K562 (cell line): ENCODE results near the gene CAMK2G. TPM values are rescaled to one million over a fixed set of nuclear protein-coding genes. Genes with fewer than 3 reads are reported as not detected.

Experiments
- ELF1 ChIP-seq: fragments of 200-800 bp; sonication (Bioruptor generic); IDR thresholded peaks from 2 replicates; pipeline ENCODE4 v1.6.1; 2016; ENCODE audit warnings: missing genetic modification characterization, missing compliant biosample characterization
- MXI1 ChIP-seq: IDR thresholded peaks from 2 replicates; pipeline ENCODE4 v1.6.1; 2011; ENCODE audit warnings: low read depth, mild to moderate bottlenecking, improper control_type of control experiment, low read length
- NR4A1 ChIP-seq, 2 experiments: fragments of 250-450 bp in 1 of 2; fragments of 450-650 bp in 1 of 2; sonication (Bioruptor Pico) in 1 of 2; IDR thresholded peaks; 2 replicates each; pipeline versions ENCODE4 v1.4.0 to v1.6.1; 2016 to 2020; ENCODE audit warnings: mild to moderate bottlenecking in 2 of 2, missing compliant biosample characterization in 1 of 2, missing genetic modification characterization in 1 of 2, moderate library complexity in 1 of 2
- PHF20 ChIP-seq: fragments of 450-650 bp; IDR thresholded peaks from 2 replicates; pipeline ENCODE4 v1.6.1; 2018; ENCODE audit not compliant: partially characterized antibody
- PHF8 ChIP-seq: fragments of 200-600 bp; sonication (generic); IDR thresholded peaks from 2 replicates; pipeline ENCODE4 v1.6.1; 2012; ENCODE audit warnings: mixed run types, mild to moderate bottlenecking, inconsistent platforms, low read length, moderate library complexity, borderline replicate concordance
- SETDB1 ChIP-seq: IDR thresholded peaks from one replicate; pipeline ENCODE4 v1.6.1; 2012; ENCODE audit warnings: low read length, control low read depth, inconsistent platforms
- ZBTB49 ChIP-seq: sonication (generic); formaldehyde crosslinking; IDR thresholded peaks from 2 replicates; pipeline ENCODE4 v1.8.0; 2022; ENCODE audit warnings: missing genetic modification reagents, mild to moderate bottlenecking, borderline replicate concordance
- polyA plus RNA-seq, 8 experiments: library from polyadenylated mRNA; depleted of rRNA in 4 of 8; stranded (reverse) in 5 of 8; unstranded in 3 of 8; fragments of >200 nt; fragmentation: Nextera tagmentation in 2 of 8; fragmentation: Illumina TruSeq in 1 of 8; extraction: Ambion mirVana in 2 of 8; extraction: Trizol in 1 of 8; gene quantifications; 2 replicates each; pipeline versions ENCODE4 v1.2.1 to v1.2.3, GENCODE V29; 2011 to 2014; ENCODE audit warnings: inconsistent platforms in 1 of 8, missing spikeins in 1 of 8
- total RNA-seq, 7 experiments: library from RNA; depleted of rRNA in 6 of 7; stranded (reverse); fragments of >200 nt in 6 of 7; fragmentation: Illumina TruSeq in 2 of 7; extraction: Trizol in 2 of 7; gene quantifications; 2 replicates each; pipeline versions ENCODE4 v1.2.1 to v1.2.3, GENCODE V29; 2011 to 2021; ENCODE audit warnings: low replicate concordance in 1 of 7
- TF ChIP-seq, protein P1 (sequence below), 2 experiments: IDR thresholded peaks in 1 of 2; conservative IDR thresholded peaks in 1 of 2; 2 replicates each; pipeline ENCODE4 v1.6.1; 2016; ENCODE audit warnings: low read depth in 2 of 2, mild to moderate bottlenecking in 1 of 2, missing compliant biosample characterization in 1 of 2, missing genetic modification characterization in 1 of 2, moderate library complexity in 1 of 2
- TF ChIP-seq, protein P2 (sequence below): sonication (generic); formaldehyde crosslinking; IDR thresholded peaks from 2 replicates; pipeline ENCODE4 v1.8.0; 2022; ENCODE audit warnings: mild to moderate bottlenecking, low read depth, missing genetic modification reagents
- TF ChIP-seq, protein P3 (sequence below): fragments of 250-450 bp; sonication (Bioruptor Pico); IDR thresholded peaks from 2 replicates; pipeline ENCODE4 v1.8.0; 2021; ENCODE audit warnings: mild to moderate bottlenecking, moderate library complexity
- TF ChIP-seq, protein P4 (sequence below): fragments of 200-800 bp; sonication (Bioruptor generic); IDR thresholded peaks from 2 replicates; pipeline ENCODE4 v1.6.1; 2016; ENCODE audit warnings: missing genetic modification characterization, missing compliant biosample characterization

Gene CAMK2G
- total and polyA plus RNA-seq, 9 of the 15 experiments (the other 6 are each of a cell fraction or from before 2014, with no cell fraction given) = 9.0 to 37.9 (median 32.6) TPM

- TF ChIP-seq ZBTB49 (CRISPR knock-in tag) (no peak), MXI1 (0 out of 2 replicates have a peak, but pooled peaks have one; percentile 61), PHF20 (peak; percentile 30), ELF1 (tag) (peak; percentile 80), NR4A1 (CRISPR knock-in tag; IDR thresholded peaks at IDR 0.05) (no peak), NR4A1 (tag; IDR thresholded peaks at IDR 0.05) (no peak), PHF8 (no peak), SETDB1 (peak; percentile 31)
- TF ChIP-seq, protein P1, sequence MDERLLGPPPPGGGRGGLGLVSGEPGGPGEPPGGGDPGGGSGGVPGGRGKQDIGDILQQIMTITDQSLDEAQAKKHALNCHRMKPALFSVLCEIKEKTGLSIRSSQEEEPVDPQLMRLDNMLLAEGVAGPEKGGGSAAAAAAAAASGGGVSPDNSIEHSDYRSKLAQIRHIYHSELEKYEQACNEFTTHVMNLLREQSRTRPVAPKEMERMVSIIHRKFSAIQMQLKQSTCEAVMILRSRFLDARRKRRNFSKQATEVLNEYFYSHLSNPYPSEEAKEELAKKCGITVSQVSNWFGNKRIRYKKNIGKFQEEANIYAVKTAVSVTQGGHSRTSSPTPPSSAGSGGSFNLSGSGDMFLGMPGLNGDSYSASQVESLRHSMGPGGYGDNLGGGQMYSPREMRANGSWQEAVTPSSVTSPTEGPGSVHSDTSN (CRISPR knock-in tag; IDR thresholded peaks at IDR 0.05; ENCODE audit: low read depth) = peak; percentile 45; the same call in 1 of the 2 replicates
- TF ChIP-seq, protein P1 (tag; conservative IDR thresholded peaks at IDR 0.05; ENCODE audit: low read depth) = peak; percentile 98
- TF ChIP-seq, protein P2, sequence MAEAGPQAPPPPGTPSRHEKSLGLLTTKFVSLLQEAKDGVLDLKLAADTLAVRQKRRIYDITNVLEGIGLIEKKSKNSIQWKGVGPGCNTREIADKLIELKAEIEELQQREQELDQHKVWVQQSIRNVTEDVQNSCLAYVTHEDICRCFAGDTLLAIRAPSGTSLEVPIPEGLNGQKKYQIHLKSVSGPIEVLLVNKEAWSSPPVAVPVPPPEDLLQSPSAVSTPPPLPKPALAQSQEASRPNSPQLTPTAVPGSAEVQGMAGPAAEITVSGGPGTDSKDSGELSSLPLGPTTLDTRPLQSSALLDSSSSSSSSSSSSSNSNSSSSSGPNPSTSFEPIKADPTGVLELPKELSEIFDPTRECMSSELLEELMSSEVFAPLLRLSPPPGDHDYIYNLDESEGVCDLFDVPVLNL (CRISPR knock-in tag) = no peak
- TF ChIP-seq, protein P3, sequence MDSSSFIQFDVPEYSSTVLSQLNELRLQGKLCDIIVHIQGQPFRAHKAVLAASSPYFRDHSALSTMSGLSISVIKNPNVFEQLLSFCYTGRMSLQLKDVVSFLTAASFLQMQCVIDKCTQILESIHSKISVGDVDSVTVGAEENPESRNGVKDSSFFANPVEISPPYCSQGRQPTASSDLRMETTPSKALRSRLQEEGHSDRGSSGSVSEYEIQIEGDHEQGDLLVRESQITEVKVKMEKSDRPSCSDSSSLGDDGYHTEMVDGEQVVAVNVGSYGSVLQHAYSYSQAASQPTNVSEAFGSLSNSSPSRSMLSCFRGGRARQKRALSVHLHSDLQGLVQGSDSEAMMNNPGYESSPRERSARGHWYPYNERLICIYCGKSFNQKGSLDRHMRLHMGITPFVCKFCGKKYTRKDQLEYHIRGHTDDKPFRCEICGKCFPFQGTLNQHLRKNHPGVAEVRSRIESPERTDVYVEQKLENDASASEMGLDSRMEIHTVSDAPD (CRISPR knock-in tag) = no peak
- TF ChIP-seq, protein P4, sequence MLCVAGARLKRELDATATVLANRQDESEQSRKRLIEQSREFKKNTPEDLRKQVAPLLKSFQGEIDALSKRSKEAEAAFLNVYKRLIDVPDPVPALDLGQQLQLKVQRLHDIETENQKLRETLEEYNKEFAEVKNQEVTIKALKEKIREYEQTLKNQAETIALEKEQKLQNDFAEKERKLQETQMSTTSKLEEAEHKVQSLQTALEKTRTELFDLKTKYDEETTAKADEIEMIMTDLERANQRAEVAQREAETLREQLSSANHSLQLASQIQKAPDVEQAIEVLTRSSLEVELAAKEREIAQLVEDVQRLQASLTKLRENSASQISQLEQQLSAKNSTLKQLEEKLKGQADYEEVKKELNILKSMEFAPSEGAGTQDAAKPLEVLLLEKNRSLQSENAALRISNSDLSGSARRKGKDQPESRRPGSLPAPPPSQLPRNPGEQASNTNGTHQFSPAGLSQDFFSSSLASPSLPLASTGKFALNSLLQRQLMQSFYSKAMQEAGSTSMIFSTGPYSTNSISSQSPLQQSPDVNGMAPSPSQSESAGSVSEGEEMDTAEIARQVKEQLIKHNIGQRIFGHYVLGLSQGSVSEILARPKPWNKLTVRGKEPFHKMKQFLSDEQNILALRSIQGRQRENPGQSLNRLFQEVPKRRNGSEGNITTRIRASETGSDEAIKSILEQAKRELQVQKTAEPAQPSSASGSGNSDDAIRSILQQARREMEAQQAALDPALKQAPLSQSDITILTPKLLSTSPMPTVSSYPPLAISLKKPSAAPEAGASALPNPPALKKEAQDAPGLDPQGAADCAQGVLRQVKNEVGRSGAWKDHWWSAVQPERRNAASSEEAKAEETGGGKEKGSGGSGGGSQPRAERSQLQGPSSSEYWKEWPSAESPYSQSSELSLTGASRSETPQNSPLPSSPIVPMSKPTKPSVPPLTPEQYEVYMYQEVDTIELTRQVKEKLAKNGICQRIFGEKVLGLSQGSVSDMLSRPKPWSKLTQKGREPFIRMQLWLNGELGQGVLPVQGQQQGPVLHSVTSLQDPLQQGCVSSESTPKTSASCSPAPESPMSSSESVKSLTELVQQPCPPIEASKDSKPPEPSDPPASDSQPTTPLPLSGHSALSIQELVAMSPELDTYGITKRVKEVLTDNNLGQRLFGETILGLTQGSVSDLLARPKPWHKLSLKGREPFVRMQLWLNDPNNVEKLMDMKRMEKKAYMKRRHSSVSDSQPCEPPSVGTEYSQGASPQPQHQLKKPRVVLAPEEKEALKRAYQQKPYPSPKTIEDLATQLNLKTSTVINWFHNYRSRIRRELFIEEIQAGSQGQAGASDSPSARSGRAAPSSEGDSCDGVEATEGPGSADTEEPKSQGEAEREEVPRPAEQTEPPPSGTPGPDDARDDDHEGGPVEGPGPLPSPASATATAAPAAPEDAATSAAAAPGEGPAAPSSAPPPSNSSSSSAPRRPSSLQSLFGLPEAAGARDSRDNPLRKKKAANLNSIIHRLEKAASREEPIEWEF = no peak
Observed at GRCh38 chr10:73879296-73880173, 5.2 kb upstream of the CAMK2G start (continued).
